Cardiac muscle cell (in vitro differentiated cells and primary cell): Measurements from ENCODE around the gene ISY1. TPM values are rescaled to one million over a fixed set of nuclear protein-coding genes. Genes with fewer than 3 reads are reported as not detected.
"Not testable (repeated sequence)": the region's sequence is repeated elsewhere in the genome, so short reads cannot be mapped to it uniquely, and the experiment has no call there.

Experiments used
- DNase-seq, 2 donors: peaks; one replicate each; pipeline versions ENCODE4 v3.0.0 to v3.0.0-alpha.2; 2010 to 2017; ENCODE audit warnings: low read depth in 1 of 2, low spot score in 1 of 2
- H3K27ac ChIP-seq: fragments of 200-600 bp; sonication (generic); 2 replicates; pipeline ENCODE4 v1.5.1; 2016
- H3K27me3 ChIP-seq: fragments of 200-600 bp; sonication (generic); 2 replicates; pipeline ENCODE4 v1.6.0; 2016; ENCODE audit warnings: control low read depth
- H3K36me3 ChIP-seq: fragments of 200-600 bp; sonication (generic); 2 replicates; pipeline ENCODE4 v1.5.1; 2016; ENCODE audit warnings: control low read depth
- H3K4me1 ChIP-seq: fragments of 200-600 bp; sonication (generic); 2 replicates; pipeline ENCODE4 v1.8.1; 2017; ENCODE audit warnings: low read depth, mild to moderate bottlenecking, mixed run types
- H3K4me3 ChIP-seq: fragments of 200-600 bp; sonication (generic); 2 replicates; pipeline ENCODE4 v1.5.1; 2016; ENCODE audit warnings: mild to moderate bottlenecking
- H3K9me3 ChIP-seq: fragments of 200-600 bp; sonication (generic); 2 replicates; pipeline ENCODE4 v1.5.1; 2017; ENCODE audit warnings: low read depth, mild to moderate bottlenecking, control low read depth
- CTCF ChIP-seq: IDR thresholded peaks from 2 replicates; pipeline ENCODE4 v1.5.1; 2012; ENCODE audit warnings: low read depth, mild to moderate bottlenecking, low read length
- polyA plus RNA-seq: library from polyadenylated mRNA; unstranded; fragments of >200 nt; fragmentation: Nextera tagmentation; extraction: Ambion mirVana; gene quantifications from 2 replicates; pipeline ENCODE4 v1.2.1, GENCODE V29; 2016
- total RNA-seq: library from RNA; depleted of rRNA; stranded (reverse); fragments of >200 nt; gene quantifications from 2 replicates; pipeline ENCODE4 v1.2.3, GENCODE V29; 2016

Gene ISY1
- total and polyA plus RNA-seq, 2 experiments from 2014 or later: 17.5 to 44.7 TPM

GRCh38 chr3:129101370-129102138, 59.3 kb downstream of the ISY1 start:
- no peak overlapping the region for H3K4me3 ChIP-seq
- peak overlapping the region; percentile 77 for H3K27ac ChIP-seq
- H3K4me1 ChIP-seq: peaks cover 13% of the 10 kb centered on the region
- no peak for TF ChIP-seq CTCF
- no peaks in the 10 kb centered on the region for H3K36me3 ChIP-seq
- no peaks in the 10 kb centered on the region for H3K9me3 ChIP-seq
- peak in 1 of 2 donors; percentile 27 for DNase-seq
- no peaks in the 10 kb centered on the region for H3K27me3 ChIP-seq

- peaks cover 13% of the 10 kb centered on the region for H3K4me1 ChIP-seq
These were observed 60.6 kb downstream of the ISY1 start for GRCh38 chr3:129100274-129100673.

GRCh38 chr3:129095285-129095684, 65.6 kb downstream of the ISY1 start:
- Histone ChIP-seq H3K27ac (no peak overlapping the region), H3K4me1 (no peaks in the 10 kb centered on the region), H3K9me3 (no peaks in the 10 kb centered on the region), H3K27me3 (no peaks in the 10 kb centered on the region), H3K36me3 (peaks cover 14% of the 10 kb centered on the region), H3K4me3 (no peak overlapping the region)
- no peak for DNase-seq
- TF ChIP-seq CTCF: no peak

More at GRCh38 chr3:129100274-129100673, 60.6 kb downstream of the ISY1 start:
- no peak for DNase-seq
- Histone ChIP-seq H3K27ac (no peak overlapping the region), H3K36me3 (no peaks in the 10 kb centered on the region), H3K9me3 (no peaks in the 10 kb centered on the region), H3K4me3 (no peak overlapping the region), H3K27me3 (no peaks in the 10 kb centered on the region)
- TF ChIP-seq CTCF: no peak

GRCh38 chr3:129088312-129088711, 72.6 kb downstream of the ISY1 start:
- not testable (repeated sequence) for H3K27me3 ChIP-seq, H3K36me3 ChIP-seq, H3K4me3 ChIP-seq, H3K27ac ChIP-seq, DNase-seq, H3K9me3 ChIP-seq, H3K4me1 ChIP-seq

GRCh38 chr3:129087904-129088303, 73.0 kb downstream of the ISY1 start:
- peak; percentile 32 to 71 for DNase-seq
- H3K27me3 ChIP-seq, H3K9me3 ChIP-seq, H3K4me3 ChIP-seq, H3K4me1 ChIP-seq, H3K27ac ChIP-seq, H3K36me3 ChIP-seq: not testable (repeated sequence)

- Histone ChIP-seq H3K36me3 (peaks cover 5% of the 10 kb centered on the region), H3K4me1 (no peaks in the 10 kb centered on the region), H3K27ac (no peak overlapping the region), H3K4me3 (no peak overlapping the region), H3K9me3 (no peaks in the 10 kb centered on the region), H3K27me3 (no peaks in the 10 kb centered on the region)
- TF ChIP-seq CTCF: no peak
- DNase-seq: peak in 1 of 2 donors; percentile 21
These were observed 73.6 kb downstream of the ISY1 start for GRCh38 chr3:129087138-129087702.
